Vagina (tissue), 2 donors: Measurements from ENCODE around the gene PARP12. TPM values are rescaled to one million over a fixed set of nuclear protein-coding genes. Genes with fewer than 3 reads are reported as not detected.

Experiments used
- DNase-seq, 2 donors: peaks; one replicate each; pipeline ENCODE4 v3.0.0-alpha.2; 2017; ENCODE audit errors: extremely low spot score in 2 of 2
- H3K27ac ChIP-seq: fragments of 200-600 bp; sonication (generic); one replicate; pipeline ENCODE4 v1.5.1; 2019
- H3K27me3 ChIP-seq: fragments of 200-600 bp; sonication (generic); one replicate; pipeline ENCODE4 v1.5.1; 2019
- H3K36me3 ChIP-seq, 2 donors: fragments of 200-600 bp; sonication (generic); one replicate each; pipeline ENCODE4 v1.5.1; 2017 to 2019
- H3K4me1 ChIP-seq: fragments of 200-600 bp; sonication (generic); one replicate; pipeline ENCODE4 v1.5.1; 2019
- H3K4me3 ChIP-seq, 2 donors: fragments of 200-600 bp; sonication (generic); 1 replicate in 1 of 2; 2 replicates in 1 of 2; pipeline ENCODE4 v1.5.1; 2016 to 2019
- H3K9me3 ChIP-seq: fragments of 200-600 bp; sonication (generic); one replicate; pipeline ENCODE4 v1.5.1; 2019
- CTCF ChIP-seq, 3 experiments: fragments of 450-650 bp in 2 of 3; fragments of 200-600 bp in 1 of 3; sonication (generic) in 1 of 3; IDR thresholded peaks; one replicate each; pipeline ENCODE4 v1.5.1; 2017 to 2019; ENCODE audit warnings: antibody characterized with exemption in 3 of 3, mild to moderate bottlenecking in 2 of 3, moderate library complexity in 2 of 3
- POLR2A ChIP-seq, 2 donors: fragments of 450-650 bp; IDR thresholded peaks; one replicate each; pipeline ENCODE4 v1.6.1; 2017; ENCODE audit warnings: antibody characterized with exemption in 2 of 2, mild to moderate bottlenecking in 2 of 2, moderate library complexity in 2 of 2
- POLR2AphosphoS5 ChIP-seq, 2 donors: sonication (generic); formaldehyde crosslinking; IDR thresholded peaks; one replicate each; pipeline ENCODE4 v1.9.0; 2017; ENCODE audit warnings: antibody characterized with exemption in 2 of 2, mild to moderate bottlenecking in 2 of 2, low read depth in 1 of 2; ENCODE audit not compliant: insufficient read depth in 1 of 2
- intact Hi-C: fragments of 100-400 bp; cut with DNase I; formaldehyde crosslinking; loops from one replicate; pipeline ENCODE4 v1.15.1; 2023
- total RNA-seq: library from RNA; depleted of rRNA; stranded (reverse); fragments of >200 nt; gene quantifications from one replicate; pipeline ENCODE4 v1.2.3, GENCODE V29; 2016

PARP12 gene
- total RNA-seq, 1 donor from 2014 or later, result 42.2 TPM

DNA sequence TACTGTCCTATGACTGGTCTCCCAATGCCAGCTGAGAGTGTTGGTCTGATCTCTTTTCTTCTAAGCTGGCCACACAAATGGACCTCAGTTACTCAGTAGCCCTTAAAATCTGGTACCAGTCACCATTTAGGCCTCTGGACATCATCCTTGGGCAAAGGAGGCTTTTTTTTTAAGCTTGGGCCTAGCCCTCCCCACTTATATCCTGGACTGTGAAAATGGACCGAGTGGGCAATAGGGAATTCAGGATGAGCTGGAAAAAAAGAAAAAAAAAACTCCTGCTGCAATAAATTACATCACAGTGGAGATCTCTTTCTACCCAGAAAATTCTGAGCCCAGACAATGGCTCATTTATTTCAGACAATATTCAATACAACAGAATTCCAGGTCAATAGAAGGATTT, 68.4 kb downstream of the PARP12 start:
- Histone ChIP-seq H3K4me3 (no peak overlapping the region), H3K27me3 (no peaks in the 10 kb centered on the region), H3K9me3 (no peaks in the 10 kb centered on the region), H3K4me1 (no peaks in the 10 kb centered on the region), H3K36me3 (no peaks in the 10 kb centered on the region), H3K27ac (no peak overlapping the region)
- TF ChIP-seq POLR2A (IDR thresholded peaks at IDR 0.05) (no peak), CTCF (IDR thresholded peaks at IDR 0.05) (no peak)
- intact Hi-C loops, result no loop called here
- no peak for DNase-seq

- Histone ChIP-seq H3K36me3 (no peaks in the 10 kb centered on the region), H3K27me3 (no peaks in the 10 kb centered on the region), H3K4me3 (no peak overlapping the region), H3K9me3 (no peaks in the 10 kb centered on the region), H3K4me1 (no peaks in the 10 kb centered on the region), H3K27ac (no peak overlapping the region)
- no peak for DNase-seq
- TF ChIP-seq CTCF (IDR thresholded peaks at IDR 0.05) (no peak), POLR2A (IDR thresholded peaks at IDR 0.05) (no peak), POLR2AphosphoS5 (IDR thresholded peaks at IDR 0.05; ENCODE audit: insufficient read depth in 1 of 2, low read depth in 1 of 2) (no peak)
- intact Hi-C loops, result no loop called here
Observed at GRCh38 chr7:139993592-139993991, 69.2 kb downstream of the PARP12 start.

GRCh38 chr7:139993169-139993568, 69.6 kb downstream of the PARP12 start:
- Histone ChIP-seq H3K4me1 (no peaks in the 10 kb centered on the region), H3K36me3 (no peaks in the 10 kb centered on the region), H3K9me3 (no peaks in the 10 kb centered on the region), H3K27me3 (no peaks in the 10 kb centered on the region), H3K4me3 (no peak overlapping the region), H3K27ac (no peak overlapping the region)
- DNase-seq, result no peak
- TF ChIP-seq CTCF (IDR thresholded peaks at IDR 0.05) (no peak), POLR2A (IDR thresholded peaks at IDR 0.05) (no peak), POLR2AphosphoS5 (IDR thresholded peaks at IDR 0.05; ENCODE audit: insufficient read depth in 1 of 2, low read depth in 1 of 2) (no peak)
- intact Hi-C loops, result no loop called here

GRCh38 chr7:139992353-139993044, 70.3 kb downstream of the PARP12 start:
- Histone ChIP-seq H3K27me3 (no peaks in the 10 kb centered on the region), H3K36me3 (no peaks in the 10 kb centered on the region), H3K27ac (no peak overlapping the region), H3K4me1 (no peaks in the 10 kb centered on the region), H3K4me3 (no peak overlapping the region), H3K9me3 (no peaks in the 10 kb centered on the region)
- intact Hi-C loops, result no loop called here
- TF ChIP-seq CTCF (IDR thresholded peaks at IDR 0.05), result no peak
- DNase-seq, result no peak

DNA sequence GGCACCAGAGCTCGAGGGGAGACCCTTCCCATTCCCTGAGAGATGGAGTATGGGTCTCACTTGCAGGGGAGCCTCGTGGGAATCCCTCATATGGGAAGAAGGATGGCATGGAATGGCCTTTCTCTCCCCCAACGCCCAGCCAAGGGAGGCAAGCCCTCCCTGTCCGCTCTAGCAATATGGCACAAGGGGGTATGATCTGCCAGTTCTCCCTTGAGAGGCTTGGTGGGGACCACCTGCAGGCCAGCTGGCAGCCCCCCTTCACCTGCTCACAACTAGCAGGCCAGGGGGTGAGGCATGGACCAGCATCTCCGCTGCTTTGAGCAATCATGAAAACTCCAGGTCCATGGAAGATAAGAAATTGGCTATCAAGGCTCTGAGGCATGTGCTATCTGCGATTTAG, 70.8 kb downstream of the PARP12 start:
- intact Hi-C loops, result no loop called here
- Histone ChIP-seq H3K9me3 (no peaks in the 10 kb centered on the region), H3K27me3 (no peaks in the 10 kb centered on the region), H3K36me3 (no peaks in the 10 kb centered on the region), H3K27ac (no peak overlapping the region), H3K4me1 (no peaks in the 10 kb centered on the region), H3K4me3 (no peak overlapping the region)
- no peak for DNase-seq
- TF ChIP-seq CTCF (IDR thresholded peaks at IDR 0.05) (no peak), POLR2A (IDR thresholded peaks at IDR 0.05) (no peak), POLR2AphosphoS5 (IDR thresholded peaks at IDR 0.05; ENCODE audit: insufficient read depth in 1 of 2, low read depth in 1 of 2) (no peak)
